GM10266 (cell line): Measurements from ENCODE around the gene TMEM61.

Experiments
- DNase-seq: peaks from one replicate; pipeline ENCODE4 v3.0.0; 2012; ENCODE audit errors: extremely low spot score
- CTCF ChIP-seq: IDR thresholded peaks from 2 replicates; pipeline ENCODE4 v1.5.1; 2012; ENCODE audit warnings: mild to moderate bottlenecking, low read depth; ENCODE audit not compliant: control insufficient read depth, insufficient read depth; ENCODE audit errors: missing control alignments

Gene TMEM61

GRCh38 chr1:54985556-54985955 is 5.1 kb downstream of the TMEM61 start:
- TF ChIP-seq CTCF: no peak

GRCh38 chr1:54986025-54986424 is 5.6 kb downstream of the TMEM61 start:
- no peak for TF ChIP-seq CTCF
- DNase-seq: no peak

More at GRCh38 chr1:54985556-54985955, 5.1 kb downstream of the TMEM61 start:
- no peak for DNase-seq

- no peak for DNase-seq
- no peak for TF ChIP-seq CTCF
These were observed 6.1 kb downstream of the TMEM61 start for GRCh38 chr1:54986533-54986932.

GRCh38 chr1:54987427-54987826 is 7.0 kb downstream of the TMEM61 start:
- no peak for DNase-seq
- TF ChIP-seq CTCF: no peak

GRCh38 chr1:54987919-54988705 is 7.7 kb downstream of the TMEM61 start:
- DNase-seq: no peak

GRCh38 chr1:54988975-54989374 is 8.5 kb downstream of the TMEM61 start:
- no peak for TF ChIP-seq CTCF

More at GRCh38 chr1:54987919-54988705, 7.7 kb downstream of the TMEM61 start:
- no peak for TF ChIP-seq CTCF

GRCh38 chr1:54989473-54989872 is 9.0 kb downstream of the TMEM61 start:
- no peak for TF ChIP-seq CTCF
- DNase-seq: no peak

More at GRCh38 chr1:54988975-54989374, 8.5 kb downstream of the TMEM61 start:
- DNase-seq: no peak
